HG03457 (cell line): ENCODE results near the gene EXOSC1.
"Not testable (repeated sequence)": the region's sequence is repeated elsewhere in the genome, so short reads cannot be mapped to it uniquely, and the experiment has no call there.

ENCODE experiments used
- ATAC-seq: cut with Tn5 transposase; IDR thresholded peaks from one replicate; pipeline ENCODE4 v1.9.1; 2021; ENCODE audit warnings: moderate number of reproducible peaks; ENCODE audit not compliant: unreplicated experiment

Gene EXOSC1

GRCh38 chr10:97445722-97446639, at the start of gene EXOSC1, which contains the start of gene ZDHHC16:
EXOSC1 (minus strand) TSS chr10:97446006; CDS start chr10:97445985, 21 bp downstream.
ZDHHC16 (plus strand) TSS chr10:97446175; CDS start chr10:97451676, 5,501 bp downstream.
- ATAC-seq: peak; percentile 92

GRCh38 chr10:97494863-97495506, 49.2 kb upstream of the EXOSC1 start:
- ATAC-seq: no peak

GRCh38 chr10:97494151-97494550, 48.3 kb upstream of the EXOSC1 start:
- no peak for ATAC-seq

GRCh38 chr10:97490592-97490991, 44.8 kb upstream of the EXOSC1 start:
- ATAC-seq: no peak

GRCh38 chr10:97485647-97486281, 40.0 kb upstream of the EXOSC1 start:
- no peak for ATAC-seq

- ATAC-seq: no peak
Observed at GRCh38 chr10:97483921-97484320, 38.1 kb upstream of the EXOSC1 start.

- no peak for ATAC-seq
Observed at GRCh38 chr10:97483506-97483905, 37.7 kb upstream of the EXOSC1 start.

- no peak for ATAC-seq
Observed at GRCh38 chr10:97482381-97482780, 36.6 kb upstream of the EXOSC1 start.

- no peak for ATAC-seq
Observed at GRCh38 chr10:97481071-97481470, 35.3 kb upstream of the EXOSC1 start.

- no peak for ATAC-seq
Observed at GRCh38 chr10:97479939-97480338, 34.1 kb upstream of the EXOSC1 start.

- not testable (repeated sequence) for ATAC-seq
Observed at GRCh38 chr10:97479410-97479809, 33.6 kb upstream of the EXOSC1 start.

GRCh38 chr10:97475936-97476594, 30.3 kb upstream of the EXOSC1 start:
- ATAC-seq: no peak

GRCh38 chr10:97474918-97475317, 29.1 kb upstream of the EXOSC1 start:
- no peak for ATAC-seq

GRCh38 chr10:97468781-97469180, 23.0 kb upstream of the EXOSC1 start:
- ATAC-seq: not testable (repeated sequence)

GRCh38 chr10:97468162-97468561, 22.4 kb upstream of the EXOSC1 start:
- ATAC-seq: no peak

- ATAC-seq: no peak
Observed at GRCh38 chr10:97466755-97467154, 20.9 kb upstream of the EXOSC1 start.

- ATAC-seq: no peak
Observed at GRCh38 chr10:97465982-97466381, 20.2 kb upstream of the EXOSC1 start.

GRCh38 chr10:97464226-97464625, 18.4 kb upstream of the EXOSC1 start:
- no peak for ATAC-seq

GRCh38 chr10:97463363-97464132, 17.7 kb upstream of the EXOSC1 start:
- no peak for ATAC-seq

GRCh38 chr10:97462309-97462708, 16.5 kb upstream of the EXOSC1 start:
- no peak for ATAC-seq
